ENCODE measurements around the gene CYBB. TPM values are rescaled to one million over a fixed set of nuclear protein-coding genes. Genes with fewer than 3 reads are reported as not detected.

CYBB gene
- total RNA-seq, result not detected in 2 replicates

- no peak for DNase-seq (ENCODE audit: low read depth)
- no peak within 1 kb of the TSS for H3K4me3 ChIP-seq (ENCODE audit: low read depth, low read length)
These were observed at the start of gene CYBB for GRCh38 chrX:37779857-37780256. TSS of gene CYBB (plus strand) at chrX:37780059. CDS start at chrX:37780078, 19 bp downstream.

GRCh38 chrX:37745354-37745753, 34.5 kb upstream of the CYBB start:
- peak; percentile 75 for TF ChIP-seq CTCF (conservative IDR thresholded peaks at IDR 0.05; ENCODE audit: low read depth, low read length)
- no peak overlapping the region for H3K4me3 ChIP-seq (ENCODE audit: low read depth, low read length)
- DNase-seq (ENCODE audit: low read depth), result no peak

More at GRCh38 chrX:37779857-37780256, at the start of gene CYBB:
- no peak for TF ChIP-seq CTCF (conservative IDR thresholded peaks at IDR 0.05; ENCODE audit: low read depth, low read length)

GRCh38 chrX:37745835-37746217, 34.0 kb upstream of the CYBB start:
- H3K4me3 ChIP-seq (ENCODE audit: low read depth, low read length), result no peak overlapping the region
- DNase-seq (ENCODE audit: low read depth), result no peak
- TF ChIP-seq CTCF (conservative IDR thresholded peaks at IDR 0.05; ENCODE audit: low read depth, low read length), result no peak

- DNase-seq (ENCODE audit: low read depth), result no peak
- TF ChIP-seq CTCF (conservative IDR thresholded peaks at IDR 0.05; ENCODE audit: low read depth, low read length), result no peak
- H3K4me3 ChIP-seq (ENCODE audit: low read depth, low read length), result no peak overlapping the region
These were observed 33.5 kb upstream of the CYBB start for GRCh38 chrX:37746218-37746941.

- no peak overlapping the region for H3K4me3 ChIP-seq (ENCODE audit: low read depth, low read length)
- TF ChIP-seq CTCF (conservative IDR thresholded peaks at IDR 0.05; ENCODE audit: low read depth, low read length), result no peak
- no peak for DNase-seq (ENCODE audit: low read depth)
These were observed 32.9 kb upstream of the CYBB start for GRCh38 chrX:37746951-37747350.

- TF ChIP-seq CTCF (conservative IDR thresholded peaks at IDR 0.05; ENCODE audit: low read depth, low read length), result no peak
- H3K4me3 ChIP-seq (ENCODE audit: low read depth, low read length), result no peak overlapping the region
- no peak for DNase-seq (ENCODE audit: low read depth)
These were observed 27.6 kb upstream of the CYBB start for GRCh38 chrX:37752281-37752680.

GRCh38 chrX:37752936-37753335, 26.9 kb upstream of the CYBB start:
- DNase-seq (ENCODE audit: low read depth), result no peak
- no peak for TF ChIP-seq CTCF (conservative IDR thresholded peaks at IDR 0.05; ENCODE audit: low read depth, low read length)
- H3K4me3 ChIP-seq (ENCODE audit: low read depth, low read length), result no peak overlapping the region

All from epithelial cell of proximal tubule (primary cell).